GM12874 (cell line): ENCODE data around the gene UFM1.

ENCODE experiments used
- CTCF ChIP-seq: IDR thresholded peaks from 2 replicates; pipeline ENCODE4 v1.5.1; 2011; ENCODE audit warnings: low read depth, mild to moderate bottlenecking, control low read depth, low read length, moderate library complexity; ENCODE audit not compliant: insufficient read depth

UFM1 gene

DNA sequence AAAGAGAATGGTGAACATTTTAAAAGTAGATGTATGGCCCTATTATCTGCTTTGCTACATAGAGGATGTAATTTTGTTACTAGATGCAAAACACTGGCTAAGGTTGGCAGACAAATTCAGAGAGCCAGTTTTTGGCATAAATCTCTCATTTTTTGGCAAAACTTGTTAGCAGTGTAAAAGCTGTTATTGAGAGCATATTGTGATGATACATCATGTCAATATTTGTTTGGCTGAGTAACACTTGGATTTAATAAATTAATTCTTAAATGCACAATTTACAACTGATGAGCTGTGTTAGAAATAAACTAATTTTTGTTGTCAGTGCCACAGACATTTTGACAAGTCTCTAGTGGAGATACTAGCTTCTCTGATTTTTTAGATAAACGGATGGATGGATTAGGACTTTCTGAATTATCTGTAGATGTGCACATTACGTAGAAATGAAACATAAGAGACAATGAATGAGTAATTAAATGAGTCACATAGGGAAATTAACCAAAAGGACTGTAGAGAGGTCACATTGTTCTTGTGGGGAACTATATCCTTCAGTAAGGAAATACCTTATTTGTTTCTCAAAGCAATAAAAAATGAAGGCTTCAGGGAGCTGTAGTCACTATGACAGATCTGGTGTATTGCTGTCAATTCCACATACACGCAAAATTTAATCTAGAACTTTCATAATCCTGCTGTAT is 17.4 kb downstream of the UFM1 start:
- TF ChIP-seq CTCF = no peak

DNA sequence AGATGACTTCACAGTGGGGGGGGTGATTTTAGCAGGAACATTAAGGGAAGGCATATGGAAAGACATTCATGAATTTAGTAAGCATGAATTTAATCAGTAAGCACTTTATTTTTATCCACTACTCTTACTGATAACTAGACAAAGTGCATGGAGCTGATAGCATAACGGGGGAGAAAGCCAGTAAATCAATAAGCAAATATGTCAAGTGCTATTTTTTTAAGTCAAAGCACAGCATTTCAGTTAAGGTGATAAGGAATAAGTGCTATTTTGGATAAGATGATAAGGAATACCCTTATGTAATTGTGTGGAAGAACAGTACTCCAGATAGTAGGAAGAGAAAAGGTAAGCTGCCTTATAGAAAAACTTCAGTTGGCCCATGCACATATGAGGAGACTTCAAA is 19.4 kb downstream of the UFM1 start:
- no peak for TF ChIP-seq CTCF

GRCh38 chr13:38372820-38373383 is 23.3 kb downstream of the UFM1 start:
- no peak for TF ChIP-seq CTCF

- no peak for TF ChIP-seq CTCF
Observed at GRCh38 chr13:38376546-38376945, 26.9 kb downstream of the UFM1 start.

DNA sequence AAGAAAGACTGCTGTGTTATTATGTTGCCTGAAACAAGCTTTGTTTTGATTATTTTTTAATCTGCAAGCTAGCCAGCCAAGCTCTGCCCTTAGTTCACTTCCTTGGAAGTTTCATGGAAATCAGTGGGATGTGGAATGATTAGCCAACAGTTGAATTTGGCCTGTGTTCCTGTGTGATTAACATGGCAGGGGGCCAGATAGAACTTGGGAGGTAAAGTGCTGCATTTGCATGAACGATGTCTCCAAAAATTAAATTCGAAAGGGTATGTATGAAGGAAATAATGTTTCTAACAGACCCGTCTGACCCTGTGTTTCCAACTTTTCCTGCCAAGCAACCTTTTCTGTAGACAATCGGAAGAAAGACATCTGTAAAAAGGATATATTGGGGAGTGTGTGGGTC is 32.2 kb downstream of the UFM1 start:
- no peak for TF ChIP-seq CTCF

GRCh38 chr13:38382946-38383345 is 33.3 kb downstream of the UFM1 start:
- TF ChIP-seq CTCF = no peak

GRCh38 chr13:38384171-38384570 is 34.5 kb downstream of the UFM1 start:
- TF ChIP-seq CTCF = no peak
